MCF 10A (cell line): Measurements from ENCODE around the gene SPAG6. TPM values are rescaled to one million over a fixed set of nuclear protein-coding genes. Genes with fewer than 3 reads are reported as not detected.

ENCODE experiments used
- BruUV-seq: library from RNA; stranded (reverse); fragments of 400-500 nt; replicated peaks from 2 replicates; lab custom pipeline; 2021; lab: Mats Ljungman, UMichigan
- CTCF ChIA-PET: fragments of 300-600 bp; sonication (Branson Sonifier 250); formaldehyde crosslinking; extraction: SDS; loops from one replicate; lab custom pipeline; 2021; ENCODE audit warnings: antibody characterized with exemption, inconsistent platforms; lab: Yijun Ruan, JAX
- POLR2A ChIA-PET: fragments of 300-600, 350-650 bp; sonication (Branson Sonifier 250); formaldehyde crosslinking; extraction: SDS; loops from one replicate; lab custom pipeline; 2020; ENCODE audit warnings: antibody characterized with exemption, inconsistent platforms; lab: Yijun Ruan, JAX
- DNase-seq: peaks from one replicate; pipeline ENCODE4 v3.0.0-alpha.2; 2018; ENCODE audit not compliant: unreplicated experiment
- H3K27ac Mint-ChIP-seq: one replicate; pipeline ENCODE4 v1.8.0; 2022; ENCODE audit warnings: mild to moderate bottlenecking, low read depth, mixed read lengths; ENCODE audit not compliant: unreplicated experiment
- H3K27me3 Mint-ChIP-seq: one replicate; pipeline ENCODE4 v1.8.0; 2022; ENCODE audit warnings: mixed read lengths; ENCODE audit not compliant: insufficient read depth, unreplicated experiment
- H3K36me3 Mint-ChIP-seq: one replicate; pipeline ENCODE4 v1.8.0; 2022; ENCODE audit warnings: mild to moderate bottlenecking, moderate library complexity, mixed read lengths; ENCODE audit not compliant: insufficient read depth, unreplicated experiment
- H3K4me1 Mint-ChIP-seq: one replicate; pipeline ENCODE4 v1.8.0; 2022; ENCODE audit warnings: mixed read lengths; ENCODE audit not compliant: insufficient read depth, unreplicated experiment
- H3K4me3 Mint-ChIP-seq: one replicate; pipeline ENCODE4 v1.8.0; 2022; ENCODE audit warnings: mild to moderate bottlenecking, moderate library complexity, mixed read lengths; ENCODE audit not compliant: unreplicated experiment
- H3K9me3 Mint-ChIP-seq: one replicate; pipeline ENCODE4 v1.8.0; 2022; ENCODE audit warnings: mixed read lengths; ENCODE audit not compliant: unreplicated experiment
- CTCF ChIP-seq: fragments of 200-600 bp; IDR thresholded peaks from one replicate; pipeline ENCODE4 v1.8.0; 2022; ENCODE audit warnings: antibody characterized with exemption, mild to moderate bottlenecking; ENCODE audit not compliant: unreplicated experiment
- intact Hi-C: fragments of 100-400 bp; cut with micrococcal nuclease; formaldehyde crosslinking; loops from 2 replicates; pipeline ENCODE4 v1.14.1; 2022
- total RNA-seq: library from RNA; stranded (reverse); gene quantifications from 2 replicates; pipeline ENCODE4 v1.2.3, GENCODE V29; 2022

SPAG6 gene
- total RNA-seq, 1 experiment from 2014 or later = not detected

- H3K27me3 Mint-ChIP-seq = no peaks in the 10 kb centered on the region
- no peak for DNase-seq
- no peak overlapping the region for H3K4me3 Mint-ChIP-seq
- ChIA-PET CTCF (interaction anchor here (0.6 to 1.1 kb wide), 2 partner anchors 9 to 468 kb away, joined by 3 to 4 read pairs; no protein-coding TSS in a partner anchor), POLR2A (interaction anchor here (0.7 to 1.7 kb wide), 3 partner anchors 11 to 1039 kb away, joined by 3 to 5 read pairs (median 4); no protein-coding TSS in a partner anchor)
- no TSS peak for BruUV-seq
- H3K4me1 Mint-ChIP-seq = no peaks in the 10 kb centered on the region
- peaks cover 4% of the 10 kb centered on the region for H3K36me3 Mint-ChIP-seq
- H3K27ac Mint-ChIP-seq = no peak overlapping the region
- TF ChIP-seq CTCF = no peak
- H3K9me3 Mint-ChIP-seq = no peaks in the 10 kb centered on the region
- intact Hi-C loops = no loop called here
Measured at GRCh38 chr10:22460531-22461403, 115.5 kb downstream of the SPAG6 start.

GRCh38 chr10:22461891-22462290 lies 116.6 kb downstream of the SPAG6 start:
- DNase-seq = peak; percentile 56
- Mint-ChIP-seq H3K4me3 (no peak overlapping the region), H3K9me3 (no peaks in the 10 kb centered on the region), H3K4me1 (no peaks in the 10 kb centered on the region), H3K27ac (no peak overlapping the region), H3K27me3 (no peaks in the 10 kb centered on the region), H3K36me3 (peaks cover 4% of the 10 kb centered on the region)
- TF ChIP-seq CTCF = no peak
- ChIA-PET POLR2A (no interaction called here), CTCF (interaction anchor here (0.6 to 1.1 kb wide), 3 partner anchors 8 to 1870 kb away, joined by 3 to 4 read pairs (median 3); no protein-coding TSS in a partner anchor)
- no TSS peak for BruUV-seq
- intact Hi-C loops = no loop called here

- no peaks in the 10 kb centered on the region for H3K4me1 Mint-ChIP-seq
- no TSS peak for BruUV-seq
- ChIA-PET POLR2A (no interaction called here), CTCF (interaction anchor here (0.7 kb wide), 1 partner anchor 167 kb away, joined by 3 read pairs; no protein-coding TSS in a partner anchor)
- intact Hi-C loops = no loop called here
- H3K9me3 Mint-ChIP-seq = no peaks in the 10 kb centered on the region
- H3K4me3 Mint-ChIP-seq = no peak overlapping the region
- no peaks in the 10 kb centered on the region for H3K27me3 Mint-ChIP-seq
- H3K27ac Mint-ChIP-seq = no peak overlapping the region
- DNase-seq = no peak
- H3K36me3 Mint-ChIP-seq = peaks cover 4% of the 10 kb centered on the region
- no peak for TF ChIP-seq CTCF
Measured at GRCh38 chr10:22463255-22463654, 118.0 kb downstream of the SPAG6 start.

GRCh38 chr10:22464966-22465629 lies 119.8 kb downstream of the SPAG6 start:
- no peak overlapping the region for H3K27ac Mint-ChIP-seq
- no peaks in the 10 kb centered on the region for H3K4me1 Mint-ChIP-seq
- no peak overlapping the region for H3K4me3 Mint-ChIP-seq
- no peaks in the 10 kb centered on the region for H3K27me3 Mint-ChIP-seq
- CTCF ChIA-PET = interaction anchor here (0.6 kb wide), 1 partner anchor 754 kb away, joined by 3 read pairs; no protein-coding TSS in a partner anchor
- H3K36me3 Mint-ChIP-seq = no peaks in the 10 kb centered on the region
- POLR2A ChIA-PET = interaction anchor here (0.6 kb wide), 1 partner anchor 236 kb away, joined by 3 read pairs; no protein-coding TSS in a partner anchor
- no TSS peak for BruUV-seq
- TF ChIP-seq CTCF = no peak
- intact Hi-C loops = no loop called here
- DNase-seq = no peak
- no peaks in the 10 kb centered on the region for H3K9me3 Mint-ChIP-seq
